Glutamatergic neuron (in vitro differentiated cells): Measurements from ENCODE around the gene NCBP2L. TPM values are rescaled to one million over a fixed set of nuclear protein-coding genes. Genes with fewer than 3 reads are reported as not detected.

ENCODE experiments used
- DNase-seq: peaks from one replicate; pipeline ENCODE4 v3.0.0; 2022
- H3K27ac Mint-ChIP-seq: one replicate; pipeline ENCODE4 v1.8.0; 2020; ENCODE audit warnings: mild to moderate bottlenecking, mixed read lengths, inconsistent platforms; ENCODE audit not compliant: unreplicated experiment
- H3K27me3 Mint-ChIP-seq: one replicate; pipeline ENCODE4 v1.8.0; 2020; ENCODE audit warnings: mild to moderate bottlenecking, moderate library complexity, mixed read lengths, inconsistent platforms; ENCODE audit not compliant: unreplicated experiment
- H3K36me3 Mint-ChIP-seq: one replicate; pipeline ENCODE4 v1.8.0; 2020; ENCODE audit warnings: mild to moderate bottlenecking, mixed read lengths, inconsistent platforms; ENCODE audit not compliant: unreplicated experiment
- H3K4me1 Mint-ChIP-seq: one replicate; pipeline ENCODE4 v1.8.0; 2020; ENCODE audit warnings: mild to moderate bottlenecking, low read depth, mixed read lengths, inconsistent platforms; ENCODE audit not compliant: unreplicated experiment
- H3K4me3 Mint-ChIP-seq: one replicate; pipeline ENCODE4 v1.8.0; 2020; ENCODE audit warnings: mild to moderate bottlenecking, mixed read lengths, inconsistent platforms; ENCODE audit not compliant: unreplicated experiment
- H3K9me3 Mint-ChIP-seq: one replicate; pipeline ENCODE4 v1.8.0; 2020; ENCODE audit warnings: mild to moderate bottlenecking, moderate library complexity, mixed read lengths, inconsistent platforms; ENCODE audit not compliant: unreplicated experiment
- total RNA-seq: library from RNA; stranded (reverse); fragmentation: NEBNext Ultra II Directional; extraction: Animal tissue kit (Norgen Biotek cat#: 25700); gene quantifications from one replicate; pipeline ENCODE4 v1.2.1, GENCODE V29; 2021; ENCODE audit not compliant: unreplicated experiment
- TF ChIP-seq, protein P1 (sequence below): fragments of 200-600 bp; sonication (generic); IDR thresholded peaks from one replicate; pipeline ENCODE4 v1.5.0; 2021; ENCODE audit not compliant: partially characterized antibody, unreplicated experiment

The NCBP2L gene
- total RNA-seq, 1 donor from 2014 or later: not detected

DNA sequence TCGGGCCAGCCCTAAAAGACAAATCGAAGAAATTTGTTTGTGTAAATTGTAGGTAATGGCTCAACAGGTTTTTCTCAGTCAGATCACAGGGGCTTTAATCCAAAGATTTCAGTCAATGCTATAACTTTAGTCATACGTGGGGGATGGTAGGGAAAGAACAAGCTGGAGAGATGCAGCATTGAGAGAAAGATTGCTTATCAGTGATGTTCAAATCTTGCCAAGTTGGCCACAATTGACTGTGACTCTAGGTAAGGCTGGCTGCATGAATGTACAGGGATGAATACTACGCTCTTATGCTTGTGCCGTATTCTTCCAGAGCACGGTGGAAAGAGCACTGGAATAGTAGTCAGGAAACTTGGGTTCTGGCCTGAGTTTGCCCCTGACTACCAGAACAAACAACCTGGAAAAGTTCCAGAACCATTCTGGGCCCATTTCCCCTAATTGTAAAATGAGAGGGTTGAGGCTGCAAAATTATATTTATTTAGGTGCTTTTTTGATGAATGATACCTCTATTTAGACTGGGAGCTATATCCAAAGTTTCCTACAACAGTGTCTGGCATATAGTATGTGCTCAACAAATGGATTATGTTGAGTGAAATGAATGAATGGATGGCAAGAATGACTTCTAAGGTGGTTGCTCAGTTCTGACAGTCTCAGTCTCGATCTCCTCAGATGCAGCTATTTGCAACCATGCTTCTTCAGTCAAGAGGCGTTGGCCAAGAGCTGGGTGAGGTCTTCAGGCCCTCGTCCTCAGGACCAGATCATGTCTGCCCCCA, 46.4 kb upstream of the NCBP2L start:
- Mint-ChIP-seq H3K9me3 (peaks cover 3% of the 10 kb centered on the region), H3K4me3 (no peak overlapping the region), H3K4me1 (peaks cover 2% of the 10 kb centered on the region), H3K36me3 (no peaks in the 10 kb centered on the region), H3K27me3 (no peaks in the 10 kb centered on the region), H3K27ac (no peak overlapping the region)
- TF ChIP-seq, protein P1, sequence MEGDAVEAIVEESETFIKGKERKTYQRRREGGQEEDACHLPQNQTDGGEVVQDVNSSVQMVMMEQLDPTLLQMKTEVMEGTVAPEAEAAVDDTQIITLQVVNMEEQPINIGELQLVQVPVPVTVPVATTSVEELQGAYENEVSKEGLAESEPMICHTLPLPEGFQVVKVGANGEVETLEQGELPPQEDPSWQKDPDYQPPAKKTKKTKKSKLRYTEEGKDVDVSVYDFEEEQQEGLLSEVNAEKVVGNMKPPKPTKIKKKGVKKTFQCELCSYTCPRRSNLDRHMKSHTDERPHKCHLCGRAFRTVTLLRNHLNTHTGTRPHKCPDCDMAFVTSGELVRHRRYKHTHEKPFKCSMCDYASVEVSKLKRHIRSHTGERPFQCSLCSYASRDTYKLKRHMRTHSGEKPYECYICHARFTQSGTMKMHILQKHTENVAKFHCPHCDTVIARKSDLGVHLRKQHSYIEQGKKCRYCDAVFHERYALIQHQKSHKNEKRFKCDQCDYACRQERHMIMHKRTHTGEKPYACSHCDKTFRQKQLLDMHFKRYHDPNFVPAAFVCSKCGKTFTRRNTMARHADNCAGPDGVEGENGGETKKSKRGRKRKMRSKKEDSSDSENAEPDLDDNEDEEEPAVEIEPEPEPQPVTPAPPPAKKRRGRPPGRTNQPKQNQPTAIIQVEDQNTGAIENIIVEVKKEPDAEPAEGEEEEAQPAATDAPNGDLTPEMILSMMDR: no peak
- no peak for DNase-seq

DNA sequence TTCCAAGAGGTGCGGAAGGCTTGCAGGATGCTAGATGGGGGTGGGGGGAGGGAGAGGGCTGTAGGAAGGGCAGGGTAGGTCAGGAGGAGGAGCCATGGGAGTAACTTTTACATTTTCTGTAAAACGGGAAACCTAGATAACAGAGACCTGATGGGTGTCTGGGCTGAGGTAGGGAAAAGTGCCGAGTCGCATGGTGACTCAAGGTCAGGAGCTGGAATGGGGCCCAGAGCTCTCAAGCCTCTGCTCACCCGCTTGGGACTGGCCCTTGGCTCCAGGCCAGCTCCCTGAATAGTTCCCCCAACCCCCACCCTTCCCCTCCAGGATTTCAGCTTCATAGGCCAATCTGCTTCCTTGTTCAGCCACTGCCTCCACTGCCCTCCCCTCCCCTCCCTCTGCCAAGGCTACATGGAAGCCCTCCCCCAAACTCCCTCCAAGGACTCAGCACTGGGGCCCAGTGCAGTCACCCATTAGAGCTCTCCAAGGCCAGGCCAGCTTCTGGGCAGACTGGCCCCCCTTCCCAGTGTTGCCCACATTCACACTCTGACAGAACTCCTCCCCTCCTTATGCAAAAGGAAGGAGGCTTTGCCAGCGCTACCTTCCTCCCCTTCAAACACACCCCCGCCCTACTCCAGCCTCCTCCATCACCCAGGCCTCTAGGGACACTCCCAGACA, 45.6 kb upstream of the NCBP2L start:
- Mint-ChIP-seq H3K27me3 (no peaks in the 10 kb centered on the region), H3K36me3 (no peaks in the 10 kb centered on the region), H3K27ac (no peak overlapping the region), H3K4me3 (no peak overlapping the region), H3K4me1 (peaks cover 2% of the 10 kb centered on the region), H3K9me3 (peaks cover 5% of the 10 kb centered on the region)
- DNase-seq: no peak
- TF ChIP-seq, protein P1: no peak

DNA sequence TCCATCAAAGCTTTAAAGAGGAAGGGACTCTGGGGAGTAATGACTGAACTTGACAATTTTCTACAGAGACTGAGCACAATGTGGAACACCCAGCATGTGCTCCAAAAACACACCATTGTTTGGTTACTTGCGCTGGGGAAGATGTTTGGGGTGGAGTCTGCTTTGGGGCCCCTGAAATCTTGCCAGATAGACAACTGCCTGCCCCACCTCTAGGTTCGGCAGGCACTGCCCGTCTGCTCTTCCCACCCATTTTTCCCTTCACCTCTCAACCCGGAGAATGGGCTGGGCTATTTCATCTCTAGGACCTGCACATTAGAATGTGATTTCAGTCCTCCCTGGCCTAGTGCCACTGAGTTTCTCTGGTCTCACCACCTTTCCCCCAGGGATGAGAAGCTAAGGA, 43.8 kb upstream of the NCBP2L start:
- Mint-ChIP-seq H3K9me3 (peaks cover 5% of the 10 kb centered on the region), H3K27ac (no peak overlapping the region), H3K36me3 (no peaks in the 10 kb centered on the region), H3K4me1 (peaks cover 2% of the 10 kb centered on the region), H3K27me3 (no peaks in the 10 kb centered on the region), H3K4me3 (no peak overlapping the region)
- DNase-seq: no peak
- TF ChIP-seq, protein P1: no peak

DNA sequence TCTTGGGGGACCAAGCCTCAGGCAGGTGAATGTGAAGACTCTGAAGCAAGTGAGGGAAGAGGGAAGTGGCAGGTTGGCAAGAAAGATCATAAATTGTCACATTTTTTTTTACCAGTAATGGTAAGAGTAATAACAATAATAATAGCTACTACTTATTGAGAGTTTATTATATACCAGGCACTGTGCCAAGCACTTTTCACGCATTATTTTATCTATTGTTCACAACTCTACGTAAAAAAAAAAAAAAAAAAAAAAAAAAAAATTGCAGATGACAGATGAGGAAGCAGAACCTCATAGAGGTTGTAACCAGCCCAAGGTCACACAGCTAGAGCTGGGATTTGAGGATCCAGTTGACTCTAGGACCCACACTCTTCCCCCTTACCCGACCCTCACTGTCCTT, 42.9 kb upstream of the NCBP2L start:
- no peaks in the 10 kb centered on the region for H3K27me3 Mint-ChIP-seq
- peaks cover 5% of the 10 kb centered on the region for H3K9me3 Mint-ChIP-seq
- H3K4me3 Mint-ChIP-seq: no peak overlapping the region
- no peak for DNase-seq
- peaks cover 2% of the 10 kb centered on the region for H3K4me1 Mint-ChIP-seq
- no peak overlapping the region for H3K27ac Mint-ChIP-seq
- H3K36me3 Mint-ChIP-seq: no peaks in the 10 kb centered on the region
- TF ChIP-seq, protein P1: no peak
